HL-60 (cell line): ENCODE measurements around the gene MAPK7.

Experiments used
- DNase-seq, 2 experiments: peaks; one replicate each; pipeline ENCODE4 v3.0.0-alpha.2; 2010 to 2020; ENCODE audit warnings: low read depth in 1 of 2, low spot score in 1 of 2
- H3K27ac ChIP-seq: fragments of 250-450 bp; sonication (Bioruptor Pico); replicated peaks from 2 replicates; pipeline ENCODE4 v1.5.1; 2020; ENCODE audit warnings: mild to moderate bottlenecking, moderate library complexity
- H3K27me3 ChIP-seq: fragments of 250-450 bp; sonication (Bioruptor Pico); 2 replicates; pipeline ENCODE4 v1.5.1; 2021; ENCODE audit warnings: mild to moderate bottlenecking, moderate library complexity; ENCODE audit not compliant: insufficient read depth, poor library complexity, severe bottlenecking
- H3K4me3 ChIP-seq: replicated peaks from 2 replicates; pipeline ENCODE4 v1.5.1; 2011; ENCODE audit warnings: mild to moderate bottlenecking, control low read depth, low read length; ENCODE audit not compliant: insufficient read depth
- GABPA ChIP-seq: IDR thresholded peaks from 2 replicates; pipeline ENCODE4 v1.6.1; 2012; ENCODE audit warnings: low read depth
- POLR2AphosphoS5 ChIP-seq: IDR thresholded peaks from 2 replicates; pipeline ENCODE4 v1.6.1; 2012; ENCODE audit warnings: low read depth
- SPI1 ChIP-seq: IDR thresholded peaks from 2 replicates; pipeline ENCODE4 v1.6.1; 2012; ENCODE audit warnings: low read depth, mild to moderate bottlenecking, borderline replicate concordance
- TF ChIP-seq, protein P1 (sequence below): IDR thresholded peaks from one replicate; pipeline ENCODE4 v1.5.1; 2011; ENCODE audit warnings: low read length, control low read depth, inconsistent platforms; ENCODE audit not compliant: insufficient read depth
- TF ChIP-seq, protein P2 (sequence below): IDR thresholded peaks from 2 replicates; pipeline ENCODE4 v1.6.1; 2012; ENCODE audit warnings: low read depth; ENCODE audit not compliant: insufficient replicate concordance

Gene MAPK7

DNA sequence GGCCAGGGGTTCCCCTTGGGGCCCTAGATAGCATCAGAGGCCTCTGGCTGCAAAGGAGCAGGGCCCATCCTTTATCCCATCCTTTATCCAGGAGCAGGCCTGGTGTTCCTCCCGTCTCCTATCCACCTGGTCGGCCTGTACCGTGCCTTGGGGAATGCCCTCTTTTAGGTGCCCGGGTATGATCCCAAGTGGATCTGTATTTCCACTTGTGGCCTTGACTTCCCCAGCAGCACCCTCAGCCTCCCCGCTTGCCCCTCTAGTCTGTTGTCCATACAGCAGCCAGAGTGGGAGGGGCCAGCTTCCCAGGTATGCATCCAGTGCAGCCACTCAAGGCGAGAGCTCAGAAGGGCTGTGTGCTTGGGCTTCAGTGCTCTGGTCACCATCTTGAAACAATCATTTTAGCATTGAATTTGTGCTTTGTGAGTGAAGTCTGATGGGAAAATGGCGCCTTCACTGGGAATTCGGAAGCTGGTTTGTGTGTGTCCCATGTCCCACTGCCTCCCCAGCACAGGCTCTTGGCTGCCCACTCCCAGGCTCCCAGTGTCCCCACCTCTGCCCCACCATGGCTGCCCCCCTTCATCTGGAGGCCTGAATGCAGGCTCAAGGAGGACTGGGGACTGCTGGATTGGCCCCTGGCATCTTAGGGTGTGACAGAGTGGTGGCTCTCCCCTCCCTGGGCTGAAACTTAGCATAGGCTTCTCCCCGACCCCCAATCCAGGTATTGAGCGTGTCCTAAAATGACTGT, 29.5 kb downstream of the MAPK7 start:
- DNase-seq, result no peak
- H3K27ac ChIP-seq, result no peak overlapping the region
- TF ChIP-seq POLR2AphosphoS5, result no peak
- no peak overlapping the region for H3K4me3 ChIP-seq
- no peaks in the 10 kb centered on the region for H3K27me3 ChIP-seq

GRCh38 chr17:19408346-19408710, 30.0 kb downstream of the MAPK7 start:
- no peaks in the 10 kb centered on the region for H3K27me3 ChIP-seq
- no peak overlapping the region for H3K27ac ChIP-seq
- DNase-seq, result no peak
- TF ChIP-seq, protein P1, sequence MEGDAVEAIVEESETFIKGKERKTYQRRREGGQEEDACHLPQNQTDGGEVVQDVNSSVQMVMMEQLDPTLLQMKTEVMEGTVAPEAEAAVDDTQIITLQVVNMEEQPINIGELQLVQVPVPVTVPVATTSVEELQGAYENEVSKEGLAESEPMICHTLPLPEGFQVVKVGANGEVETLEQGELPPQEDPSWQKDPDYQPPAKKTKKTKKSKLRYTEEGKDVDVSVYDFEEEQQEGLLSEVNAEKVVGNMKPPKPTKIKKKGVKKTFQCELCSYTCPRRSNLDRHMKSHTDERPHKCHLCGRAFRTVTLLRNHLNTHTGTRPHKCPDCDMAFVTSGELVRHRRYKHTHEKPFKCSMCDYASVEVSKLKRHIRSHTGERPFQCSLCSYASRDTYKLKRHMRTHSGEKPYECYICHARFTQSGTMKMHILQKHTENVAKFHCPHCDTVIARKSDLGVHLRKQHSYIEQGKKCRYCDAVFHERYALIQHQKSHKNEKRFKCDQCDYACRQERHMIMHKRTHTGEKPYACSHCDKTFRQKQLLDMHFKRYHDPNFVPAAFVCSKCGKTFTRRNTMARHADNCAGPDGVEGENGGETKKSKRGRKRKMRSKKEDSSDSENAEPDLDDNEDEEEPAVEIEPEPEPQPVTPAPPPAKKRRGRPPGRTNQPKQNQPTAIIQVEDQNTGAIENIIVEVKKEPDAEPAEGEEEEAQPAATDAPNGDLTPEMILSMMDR, result no peak
- TF ChIP-seq GABPA (no peak), SPI1 (no peak), POLR2AphosphoS5 (no peak)
- TF ChIP-seq, protein P2, sequence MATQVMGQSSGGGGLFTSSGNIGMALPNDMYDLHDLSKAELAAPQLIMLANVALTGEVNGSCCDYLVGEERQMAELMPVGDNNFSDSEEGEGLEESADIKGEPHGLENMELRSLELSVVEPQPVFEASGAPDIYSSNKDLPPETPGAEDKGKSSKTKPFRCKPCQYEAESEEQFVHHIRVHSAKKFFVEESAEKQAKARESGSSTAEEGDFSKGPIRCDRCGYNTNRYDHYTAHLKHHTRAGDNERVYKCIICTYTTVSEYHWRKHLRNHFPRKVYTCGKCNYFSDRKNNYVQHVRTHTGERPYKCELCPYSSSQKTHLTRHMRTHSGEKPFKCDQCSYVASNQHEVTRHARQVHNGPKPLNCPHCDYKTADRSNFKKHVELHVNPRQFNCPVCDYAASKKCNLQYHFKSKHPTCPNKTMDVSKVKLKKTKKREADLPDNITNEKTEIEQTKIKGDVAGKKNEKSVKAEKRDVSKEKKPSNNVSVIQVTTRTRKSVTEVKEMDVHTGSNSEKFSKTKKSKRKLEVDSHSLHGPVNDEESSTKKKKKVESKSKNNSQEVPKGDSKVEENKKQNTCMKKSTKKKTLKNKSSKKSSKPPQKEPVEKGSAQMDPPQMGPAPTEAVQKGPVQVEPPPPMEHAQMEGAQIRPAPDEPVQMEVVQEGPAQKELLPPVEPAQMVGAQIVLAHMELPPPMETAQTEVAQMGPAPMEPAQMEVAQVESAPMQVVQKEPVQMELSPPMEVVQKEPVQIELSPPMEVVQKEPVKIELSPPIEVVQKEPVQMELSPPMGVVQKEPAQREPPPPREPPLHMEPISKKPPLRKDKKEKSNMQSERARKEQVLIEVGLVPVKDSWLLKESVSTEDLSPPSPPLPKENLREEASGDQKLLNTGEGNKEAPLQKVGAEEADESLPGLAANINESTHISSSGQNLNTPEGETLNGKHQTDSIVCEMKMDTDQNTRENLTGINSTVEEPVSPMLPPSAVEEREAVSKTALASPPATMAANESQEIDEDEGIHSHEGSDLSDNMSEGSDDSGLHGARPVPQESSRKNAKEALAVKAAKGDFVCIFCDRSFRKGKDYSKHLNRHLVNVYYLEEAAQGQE, result no peak
- H3K4me3 ChIP-seq, result no peak overlapping the region

DNA sequence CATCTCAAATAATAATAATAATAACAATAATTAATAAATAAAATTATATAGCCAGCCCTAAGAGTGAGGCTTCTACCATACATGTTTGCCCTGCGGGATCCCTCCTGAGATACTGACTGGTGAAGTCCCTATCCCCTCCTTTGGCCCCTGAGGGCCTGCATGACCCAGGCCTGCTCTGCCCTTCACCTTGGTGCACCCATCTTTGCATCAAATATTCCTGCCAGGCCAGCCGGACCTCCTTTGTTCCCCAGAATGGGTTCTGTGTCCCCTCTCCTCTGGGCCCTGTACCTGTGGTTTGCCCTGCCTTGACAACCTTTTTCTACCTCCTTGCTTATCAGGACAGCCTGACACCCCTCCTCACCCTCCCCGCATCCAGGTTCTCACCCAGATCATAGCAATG, 30.8 kb downstream of the MAPK7 start:
- TF ChIP-seq, protein P2, result no peak
- TF ChIP-seq, protein P1, result no peak
- TF ChIP-seq GABPA (no peak), SPI1 (no peak), POLR2AphosphoS5 (no peak)
- no peak for DNase-seq
- H3K27me3 ChIP-seq, result no peaks in the 10 kb centered on the region
- H3K4me3 ChIP-seq, result no peak overlapping the region
- H3K27ac ChIP-seq, result no peak overlapping the region

DNA sequence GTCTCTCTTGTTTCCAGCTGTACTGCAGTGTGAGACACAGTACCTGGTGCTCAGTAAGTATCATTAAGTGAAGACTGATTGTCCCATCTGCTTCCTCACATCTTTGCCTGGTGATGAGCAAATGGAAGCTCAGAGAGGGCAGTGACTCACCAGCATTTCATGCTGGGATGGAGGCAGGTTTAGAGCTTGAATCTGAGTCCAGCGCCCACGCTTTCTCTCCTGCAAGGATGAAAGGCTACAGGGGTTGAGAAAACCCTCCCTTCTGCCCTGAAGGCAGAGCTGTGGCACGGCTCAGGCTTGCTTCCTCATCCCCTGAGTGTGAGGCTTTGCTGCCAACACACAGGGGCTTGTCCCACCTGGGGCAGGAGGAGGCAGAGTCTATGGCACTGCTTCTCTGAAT, 31.2 kb downstream of the MAPK7 start:
- no peak for DNase-seq
- no peaks in the 10 kb centered on the region for H3K27me3 ChIP-seq
- no peak overlapping the region for H3K27ac ChIP-seq
- TF ChIP-seq SPI1, result no peak
- TF ChIP-seq GABPA, result no peak
- no peak for TF ChIP-seq POLR2AphosphoS5
- TF ChIP-seq, protein P1, result no peak
- TF ChIP-seq, protein P2, result no peak
- H3K4me3 ChIP-seq, result no peak overlapping the region
